ENCODE measurements around the gene LMX1A. TPM values are rescaled to one million over a fixed set of nuclear protein-coding genes. Genes with fewer than 3 reads are reported as not detected.
A peak's percentile ranks its signal among the peaks of the same experiment; 100 is the strongest.

Gene LMX1A
- total RNA-seq (2022) (not detected in 2 replicates), Bru-seq, nascent RNA (percentile 1 among the genes with signal in this experiment), BruChase-seq, experiment 1, labeled RNA remaining after a 6-hour chase (percentile 1 among the genes with signal in this experiment), BruChase-seq, experiment 2, labeled RNA remaining after a 2-hour chase (percentile 2 among the genes with signal in this experiment)
- long read RNA-seq, result 0 reads

DNA sequence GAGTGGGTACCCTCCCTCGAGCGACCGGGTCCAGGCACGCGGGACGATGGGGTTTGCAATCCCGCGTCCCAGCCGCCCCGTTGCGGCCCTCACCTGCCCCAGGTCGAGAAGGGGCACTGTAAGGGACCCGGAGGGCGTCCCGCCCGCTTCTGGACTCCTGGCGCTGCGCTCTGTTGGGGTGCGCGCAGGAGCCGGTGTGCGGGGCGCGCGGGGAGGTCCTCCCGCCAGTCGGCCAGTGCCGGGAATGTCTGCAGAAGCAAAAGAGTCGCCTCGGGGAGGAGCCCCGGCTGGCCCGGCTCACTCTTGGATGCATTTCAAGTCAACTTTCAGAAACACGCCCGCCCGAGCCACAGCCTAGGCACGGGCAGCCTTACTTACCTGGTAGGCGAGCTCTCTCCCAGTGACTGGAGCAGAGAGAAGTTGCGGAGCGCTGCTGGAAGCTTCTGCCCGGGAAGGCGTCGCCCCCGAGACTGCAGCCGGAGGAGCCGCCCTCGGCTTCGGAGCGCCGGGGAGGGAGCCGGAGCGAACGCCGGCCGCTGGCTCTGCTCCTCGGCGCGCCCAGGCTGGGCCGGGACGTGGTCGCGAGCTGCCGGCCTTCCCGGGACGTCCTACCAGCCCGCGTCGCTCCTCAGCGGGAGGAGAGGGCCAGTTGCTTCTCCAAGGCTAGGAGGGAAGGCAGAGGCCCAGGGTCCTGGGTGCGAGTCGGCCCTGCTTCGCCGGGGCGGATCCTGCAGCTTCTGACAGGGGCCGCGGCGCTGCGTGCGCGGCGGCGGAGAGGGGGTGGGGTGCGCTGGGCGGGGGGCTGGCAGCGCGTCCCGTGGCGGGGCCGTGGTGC lies at the start of gene LMX1A:
Gene LMX1A, minus strand, starts transcription at position 739 of the 835 bp plus-strand sequence. CDS start 1,156 bp downstream, outside the sequence.
- ChIA-PET CTCF (interaction anchor here (0.9 to 24.8 kb wide), 3 partner anchors 10 to 99 kb away, joined by 3 to 340 read pairs (median 4); no protein-coding TSS in a partner anchor), POLR2A (interaction anchor here (0.5 kb wide), 1 partner anchor 13 kb away, joined by 3 read pairs; no protein-coding TSS in a partner anchor)
- TF ChIP-seq, protein P1, sequence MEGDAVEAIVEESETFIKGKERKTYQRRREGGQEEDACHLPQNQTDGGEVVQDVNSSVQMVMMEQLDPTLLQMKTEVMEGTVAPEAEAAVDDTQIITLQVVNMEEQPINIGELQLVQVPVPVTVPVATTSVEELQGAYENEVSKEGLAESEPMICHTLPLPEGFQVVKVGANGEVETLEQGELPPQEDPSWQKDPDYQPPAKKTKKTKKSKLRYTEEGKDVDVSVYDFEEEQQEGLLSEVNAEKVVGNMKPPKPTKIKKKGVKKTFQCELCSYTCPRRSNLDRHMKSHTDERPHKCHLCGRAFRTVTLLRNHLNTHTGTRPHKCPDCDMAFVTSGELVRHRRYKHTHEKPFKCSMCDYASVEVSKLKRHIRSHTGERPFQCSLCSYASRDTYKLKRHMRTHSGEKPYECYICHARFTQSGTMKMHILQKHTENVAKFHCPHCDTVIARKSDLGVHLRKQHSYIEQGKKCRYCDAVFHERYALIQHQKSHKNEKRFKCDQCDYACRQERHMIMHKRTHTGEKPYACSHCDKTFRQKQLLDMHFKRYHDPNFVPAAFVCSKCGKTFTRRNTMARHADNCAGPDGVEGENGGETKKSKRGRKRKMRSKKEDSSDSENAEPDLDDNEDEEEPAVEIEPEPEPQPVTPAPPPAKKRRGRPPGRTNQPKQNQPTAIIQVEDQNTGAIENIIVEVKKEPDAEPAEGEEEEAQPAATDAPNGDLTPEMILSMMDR (IDR thresholded peaks at IDR 0.05; ENCODE audit: unreplicated experiment), result no peak
- Mint-ChIP-seq H3K27me3 (ENCODE audit: insufficient read depth, unreplicated experiment) (peaks cover 40% of the 10 kb centered on the region), H3K27ac (ENCODE audit: low read depth, unreplicated experiment) (no peak within 1 kb of the TSS), H3K4me3 (ENCODE audit: unreplicated experiment) (no peak within 1 kb of the TSS), H3K4me1 (ENCODE audit: insufficient read depth, unreplicated experiment) (peaks cover 3% of the 10 kb centered on the region), H3K9me3 (ENCODE audit: unreplicated experiment) (no peaks in the 10 kb centered on the region), H3K36me3 (ENCODE audit: insufficient read depth, unreplicated experiment) (no peaks in the 10 kb centered on the region)
- BruUV-seq (replicated peaks), result no TSS peak
- intact Hi-C loops (cut with micrococcal nuclease), result no loop called here
- DNase-seq (ENCODE audit: unreplicated experiment), result no peak

DNA sequence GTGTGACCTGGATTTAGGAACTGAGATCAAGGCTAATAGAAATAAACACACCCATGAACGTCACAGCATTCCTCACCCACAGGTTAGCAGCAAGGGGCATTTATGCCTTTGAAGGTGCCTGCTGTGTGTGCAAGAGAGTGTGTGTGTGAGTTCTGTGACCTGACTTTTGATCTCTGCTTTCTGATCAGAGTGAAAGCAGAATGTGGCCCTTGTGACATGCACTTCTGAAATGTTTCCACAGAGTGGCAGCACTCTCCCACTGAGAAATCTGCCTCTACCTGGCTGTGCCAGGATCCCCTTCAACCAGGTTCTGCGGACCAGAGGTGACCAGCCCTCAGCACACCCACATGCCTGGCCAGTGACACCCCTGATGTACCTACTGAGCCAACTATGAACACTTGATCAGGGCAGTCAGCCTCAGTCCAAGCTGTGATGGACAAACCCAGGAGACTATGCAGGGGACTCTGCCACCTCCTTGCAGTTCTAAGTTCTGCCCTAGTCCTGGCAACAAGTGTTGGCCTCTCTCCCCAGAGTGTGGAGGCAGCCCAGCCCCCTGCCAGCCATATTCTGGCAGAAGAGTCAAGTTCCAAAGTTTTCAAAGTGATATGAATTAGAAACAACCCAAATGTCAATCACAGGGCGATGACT lies 47.4 kb upstream of the LMX1A start:
- Mint-ChIP-seq H3K4me1 (ENCODE audit: insufficient read depth, unreplicated experiment) (no peaks in the 10 kb centered on the region), H3K4me3 (ENCODE audit: unreplicated experiment) (no peak overlapping the region), H3K27me3 (ENCODE audit: insufficient read depth, unreplicated experiment) (peaks cover 13% of the 10 kb centered on the region), H3K36me3 (ENCODE audit: insufficient read depth, unreplicated experiment) (no peaks in the 10 kb centered on the region), H3K27ac (ENCODE audit: low read depth, unreplicated experiment) (no peak overlapping the region), H3K9me3 (ENCODE audit: unreplicated experiment) (no peaks in the 10 kb centered on the region)
- BruUV-seq (replicated peaks), result no TSS peak
- ChIA-PET CTCF (interaction anchor here (0.5 to 13.1 kb wide), 29 partner anchors 9 to 1070 kb away, joined by 3 to 361 read pairs (median 4); no protein-coding TSS in a partner anchor), POLR2A (no interaction called here)
- TF ChIP-seq, protein P1 (IDR thresholded peaks at IDR 0.05; ENCODE audit: unreplicated experiment), result peak; percentile 91
- intact Hi-C loops (cut with micrococcal nuclease), result loop anchor here (1.0 kb wide), 2 partner anchors 11 to 189 kb away; no protein-coding TSS in a partner anchor
- DNase-seq (ENCODE audit: unreplicated experiment), result peak; percentile 65

DNA sequence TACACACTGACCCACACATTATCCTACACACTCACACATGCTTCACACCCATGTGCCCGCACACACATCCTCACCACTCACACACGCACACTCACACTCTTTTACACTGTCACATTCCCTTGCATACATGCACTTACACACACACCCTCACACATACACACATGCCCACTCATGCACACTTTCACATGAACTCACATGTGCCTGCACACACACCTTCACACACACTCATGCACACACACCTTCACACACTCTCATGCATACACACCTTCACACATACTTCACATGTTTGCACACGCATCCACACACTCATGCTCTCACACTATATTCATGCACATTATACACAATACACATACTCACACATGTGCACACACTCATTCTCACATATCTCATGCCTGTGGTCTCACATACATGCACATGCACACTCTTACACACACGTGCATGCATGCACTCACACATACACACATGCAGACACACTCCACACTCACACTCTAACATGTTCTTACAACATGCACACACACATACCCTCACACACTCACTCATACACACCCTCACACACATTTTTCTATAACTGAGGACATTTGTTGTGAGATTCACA lies 46.1 kb upstream of the LMX1A start:
- Mint-ChIP-seq H3K36me3 (ENCODE audit: insufficient read depth, unreplicated experiment) (no peaks in the 10 kb centered on the region), H3K4me1 (ENCODE audit: insufficient read depth, unreplicated experiment) (no peaks in the 10 kb centered on the region), H3K9me3 (ENCODE audit: unreplicated experiment) (no peaks in the 10 kb centered on the region), H3K27me3 (ENCODE audit: insufficient read depth, unreplicated experiment) (peaks cover 7% of the 10 kb centered on the region), H3K4me3 (ENCODE audit: unreplicated experiment) (no peak overlapping the region), H3K27ac (ENCODE audit: low read depth, unreplicated experiment) (no peak overlapping the region)
- TF ChIP-seq, protein P1 (IDR thresholded peaks at IDR 0.05; ENCODE audit: unreplicated experiment), result no peak
- ChIA-PET POLR2A (no interaction called here), CTCF (interaction anchor here (0.6 to 13.1 kb wide), 18 partner anchors 8 to 1378 kb away, joined by 3 to 557 read pairs (median 6); no protein-coding TSS in a partner anchor)
- no TSS peak for BruUV-seq (replicated peaks)
- DNase-seq (ENCODE audit: unreplicated experiment), result no peak
- intact Hi-C loops (cut with micrococcal nuclease), result no loop called here
